GM21786 (cell line): ENCODE results near the gene CCDC192.

ENCODE experiments used
- ATAC-seq: cut with Tn5 transposase; IDR thresholded peaks from one replicate; pipeline ENCODE4 v1.9.1; 2021; ENCODE audit not compliant: unreplicated experiment

CCDC192 gene

GRCh38 chr5:127805448-127805847, 102.3 kb downstream of the CCDC192 start:
- no peak for ATAC-seq

- ATAC-seq: no peak
Measured at GRCh38 chr5:127806776-127807175, 103.6 kb downstream of the CCDC192 start.

- no peak for ATAC-seq
Measured at GRCh38 chr5:127809533-127809932, 106.3 kb downstream of the CCDC192 start.

- ATAC-seq: no peak
Measured at GRCh38 chr5:127810017-127810416, 106.8 kb downstream of the CCDC192 start.

GRCh38 chr5:127810707-127811490, 107.7 kb downstream of the CCDC192 start:
- ATAC-seq: no peak

GRCh38 chr5:127812570-127812969, 109.4 kb downstream of the CCDC192 start:
- no peak for ATAC-seq

GRCh38 chr5:127813633-127814587, 110.7 kb downstream of the CCDC192 start:
- peak; percentile 50 for ATAC-seq

- ATAC-seq: no peak
Measured at GRCh38 chr5:127814588-127814973, 111.4 kb downstream of the CCDC192 start.

- ATAC-seq: peak; percentile 92
Measured at GRCh38 chr5:127820910-127821553, 117.8 kb downstream of the CCDC192 start.

- ATAC-seq: no peak
Measured at GRCh38 chr5:127821896-127822295, 118.7 kb downstream of the CCDC192 start.

GRCh38 chr5:127824126-127824525, 120.9 kb downstream of the CCDC192 start:
- no peak for ATAC-seq

- ATAC-seq: no peak
Measured at GRCh38 chr5:127826011-127826410, 122.8 kb downstream of the CCDC192 start.

GRCh38 chr5:127827451-127827850, 124.3 kb downstream of the CCDC192 start:
- ATAC-seq: no peak

GRCh38 chr5:127830157-127830556, 127.0 kb downstream of the CCDC192 start:
- no peak for ATAC-seq

GRCh38 chr5:127830829-127831598, 127.8 kb downstream of the CCDC192 start:
- no peak for ATAC-seq

GRCh38 chr5:127832067-127832466, 128.9 kb downstream of the CCDC192 start:
- ATAC-seq: no peak

- peak; percentile 69 for ATAC-seq
Measured at GRCh38 chr5:127834094-127834531, 130.9 kb downstream of the CCDC192 start.

- no peak for ATAC-seq
Measured at GRCh38 chr5:127834554-127834953, 131.4 kb downstream of the CCDC192 start.

- ATAC-seq: no peak
Measured at GRCh38 chr5:127838661-127839060, 135.5 kb downstream of the CCDC192 start.

- ATAC-seq: no peak
Measured at GRCh38 chr5:127839072-127839471, 135.9 kb downstream of the CCDC192 start.
